Right forelimb (tissue), 1 donor: Measurements from ENCODE around the gene CSNK1G3.
"Not testable (repeated sequence)": the region's sequence is repeated elsewhere in the genome, so short reads cannot be mapped to it uniquely, and the experiment has no call there.

Experiments used
- DNase-seq: peaks from one replicate; pipeline ENCODE4 v3.0.0-alpha.2; 2018

Gene CSNK1G3

GRCh38 chr5:123561230-123561629 is 49.3 kb downstream of the CSNK1G3 start:
- DNase-seq: no peak

GRCh38 chr5:123571927-123572326 is 60.0 kb downstream of the CSNK1G3 start:
- no peak for DNase-seq

GRCh38 chr5:123578390-123578789 is 66.4 kb downstream of the CSNK1G3 start:
- DNase-seq: no peak

GRCh38 chr5:123579410-123579809 is 67.4 kb downstream of the CSNK1G3 start:
- no peak for DNase-seq

GRCh38 chr5:123582550-123583285 is 70.7 kb downstream of the CSNK1G3 start:
- no peak for DNase-seq

GRCh38 chr5:123585871-123586270 is 73.9 kb downstream of the CSNK1G3 start:
- DNase-seq: no peak

GRCh38 chr5:123594434-123594833 is 82.5 kb downstream of the CSNK1G3 start:
- no peak for DNase-seq

- no peak for DNase-seq
These were observed 85.0 kb downstream of the CSNK1G3 start for GRCh38 chr5:123597018-123597417.

GRCh38 chr5:123598028-123598689 is 86.2 kb downstream of the CSNK1G3 start:
- DNase-seq: no peak

GRCh38 chr5:123599171-123599570 is 87.2 kb downstream of the CSNK1G3 start:
- no peak for DNase-seq

- DNase-seq: no peak
These were observed 89.6 kb downstream of the CSNK1G3 start for GRCh38 chr5:123601610-123602009.

GRCh38 chr5:123605822-123606221 is 93.8 kb downstream of the CSNK1G3 start:
- DNase-seq: no peak

- no peak for DNase-seq
These were observed 98.2 kb downstream of the CSNK1G3 start for GRCh38 chr5:123610209-123610608.

- no peak for DNase-seq
These were observed 98.9 kb downstream of the CSNK1G3 start for GRCh38 chr5:123610665-123611405.

GRCh38 chr5:123611406-123611709 is 99.4 kb downstream of the CSNK1G3 start:
- DNase-seq: no peak

GRCh38 chr5:123617561-123617960 is 105.6 kb downstream of the CSNK1G3 start:
- no peak for DNase-seq

GRCh38 chr5:123626051-123626450 is 114.1 kb downstream of the CSNK1G3 start:
- DNase-seq: no peak

GRCh38 chr5:123628860-123629544 is 117.0 kb downstream of the CSNK1G3 start:
- DNase-seq: no peak

- DNase-seq: no peak
These were observed 124.0 kb downstream of the CSNK1G3 start for GRCh38 chr5:123636006-123636405.

GRCh38 chr5:123637028-123637427 is 125.1 kb downstream of the CSNK1G3 start:
- DNase-seq: not testable (repeated sequence)

- DNase-seq: no peak
These were observed 127.3 kb downstream of the CSNK1G3 start for GRCh38 chr5:123639244-123639643.

GRCh38 chr5:123645024-123645603 is 133.1 kb downstream of the CSNK1G3 start:
- no peak for DNase-seq

- DNase-seq: no peak
These were observed 135.1 kb downstream of the CSNK1G3 start for GRCh38 chr5:123647066-123647465.
